ENCODE results near the gene TRAPPC6A. TPM values are rescaled to one million over a fixed set of nuclear protein-coding genes. Genes with fewer than 3 reads are reported as not detected.

Gene TRAPPC6A
- total and polyA plus RNA-seq, 2 donors (not counting 1 experiment from before 2014, with no cell fraction given) = 9.3 to 15.9 TPM

- H3K9ac ChIP-seq (ENCODE audit: insufficient read depth, low read length) = no peak overlapping the region
- no peak for DNase-seq (ENCODE audit: low read depth in 2 of 2)
- H3K36me3 ChIP-seq (ENCODE audit: control insufficient read depth, insufficient read depth, low read length) = no peaks in the 10 kb centered on the region
- TF ChIP-seq, protein P1, sequence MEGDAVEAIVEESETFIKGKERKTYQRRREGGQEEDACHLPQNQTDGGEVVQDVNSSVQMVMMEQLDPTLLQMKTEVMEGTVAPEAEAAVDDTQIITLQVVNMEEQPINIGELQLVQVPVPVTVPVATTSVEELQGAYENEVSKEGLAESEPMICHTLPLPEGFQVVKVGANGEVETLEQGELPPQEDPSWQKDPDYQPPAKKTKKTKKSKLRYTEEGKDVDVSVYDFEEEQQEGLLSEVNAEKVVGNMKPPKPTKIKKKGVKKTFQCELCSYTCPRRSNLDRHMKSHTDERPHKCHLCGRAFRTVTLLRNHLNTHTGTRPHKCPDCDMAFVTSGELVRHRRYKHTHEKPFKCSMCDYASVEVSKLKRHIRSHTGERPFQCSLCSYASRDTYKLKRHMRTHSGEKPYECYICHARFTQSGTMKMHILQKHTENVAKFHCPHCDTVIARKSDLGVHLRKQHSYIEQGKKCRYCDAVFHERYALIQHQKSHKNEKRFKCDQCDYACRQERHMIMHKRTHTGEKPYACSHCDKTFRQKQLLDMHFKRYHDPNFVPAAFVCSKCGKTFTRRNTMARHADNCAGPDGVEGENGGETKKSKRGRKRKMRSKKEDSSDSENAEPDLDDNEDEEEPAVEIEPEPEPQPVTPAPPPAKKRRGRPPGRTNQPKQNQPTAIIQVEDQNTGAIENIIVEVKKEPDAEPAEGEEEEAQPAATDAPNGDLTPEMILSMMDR (conservative IDR thresholded peaks at IDR 0.05 in 1 of 2, IDR thresholded peaks at IDR 0.05 in 1 of 2; ENCODE audit: low read depth in 1 of 2, low read length in 2 of 2) = no peak
- TF ChIP-seq EZH2 (IDR thresholded peaks at IDR 0.05; ENCODE audit: low read length, missing control alignments) = no peak
- H3K27ac ChIP-seq (ENCODE audit: insufficient read depth, low read length) = no peak overlapping the region
- no peaks in the 10 kb centered on the region for H3K4me1 ChIP-seq (ENCODE audit: control insufficient read depth, extremely low read depth, insufficient read depth, low read length)
- no peaks in the 10 kb centered on the region for H4K20me1 ChIP-seq (ENCODE audit: control insufficient read depth, extremely low read depth, insufficient read depth, low read length)
- H3K79me2 ChIP-seq (ENCODE audit: control insufficient read depth, insufficient read depth, low read length) = no peaks in the 10 kb centered on the region
- no peak overlapping the region for H2AFZ ChIP-seq (ENCODE audit: low read length)
- H3K4me2 ChIP-seq (ENCODE audit: extremely low read depth, insufficient read depth, low read length) = no peak overlapping the region
- H3K4me3 ChIP-seq (replicated peaks in 1 of 4; ENCODE audit: control extremely low read depth in 1 of 4, insufficient read depth in 1 of 4, low read depth in 3 of 4, low read length in 4 of 4) = no peak overlapping the region
- H3K27me3 ChIP-seq (ENCODE audit: control insufficient read depth, insufficient read depth, low read length) = no peaks in the 10 kb centered on the region
- H3K9me3 ChIP-seq (ENCODE audit: control insufficient read depth, insufficient read depth, low read depth, low read length) = no peaks in the 10 kb centered on the region
Observed at GRCh38 chr19:45189971-45190370, 11.9 kb upstream of the TRAPPC6A start.

- H3K4me3 ChIP-seq (replicated peaks in 1 of 4; ENCODE audit: control extremely low read depth in 1 of 4, insufficient read depth in 1 of 4, low read depth in 3 of 4, low read length in 4 of 4) = no peak overlapping the region
- TF ChIP-seq, protein P1 (conservative IDR thresholded peaks at IDR 0.05 in 1 of 2, IDR thresholded peaks at IDR 0.05 in 1 of 2; ENCODE audit: low read depth in 1 of 2, low read length in 2 of 2) = peak; percentile 22 to 44
- no peak for TF ChIP-seq EZH2 (IDR thresholded peaks at IDR 0.05; ENCODE audit: low read length, missing control alignments)
- no peak overlapping the region for H3K9ac ChIP-seq (ENCODE audit: insufficient read depth, low read length)
- no peak overlapping the region for H3K4me2 ChIP-seq (ENCODE audit: extremely low read depth, insufficient read depth, low read length)
- H3K4me1 ChIP-seq (ENCODE audit: control insufficient read depth, extremely low read depth, insufficient read depth, low read length) = no peaks in the 10 kb centered on the region
- no peak overlapping the region for H2AFZ ChIP-seq (ENCODE audit: low read length)
- no peak overlapping the region for H3K27ac ChIP-seq (ENCODE audit: insufficient read depth, low read length)
- H3K9me3 ChIP-seq (ENCODE audit: control insufficient read depth, insufficient read depth, low read depth, low read length) = no peaks in the 10 kb centered on the region
- no peak for DNase-seq (ENCODE audit: low read depth in 2 of 2)
- no peaks in the 10 kb centered on the region for H3K36me3 ChIP-seq (ENCODE audit: control insufficient read depth, insufficient read depth, low read length)
- no peaks in the 10 kb centered on the region for H3K27me3 ChIP-seq (ENCODE audit: control insufficient read depth, insufficient read depth, low read length)
- H4K20me1 ChIP-seq (ENCODE audit: control insufficient read depth, extremely low read depth, insufficient read depth, low read length) = no peaks in the 10 kb centered on the region
- H3K79me2 ChIP-seq (ENCODE audit: control insufficient read depth, insufficient read depth, low read length) = no peaks in the 10 kb centered on the region
Observed at GRCh38 chr19:45187421-45188100, 9.5 kb upstream of the TRAPPC6A start.

DNA sequence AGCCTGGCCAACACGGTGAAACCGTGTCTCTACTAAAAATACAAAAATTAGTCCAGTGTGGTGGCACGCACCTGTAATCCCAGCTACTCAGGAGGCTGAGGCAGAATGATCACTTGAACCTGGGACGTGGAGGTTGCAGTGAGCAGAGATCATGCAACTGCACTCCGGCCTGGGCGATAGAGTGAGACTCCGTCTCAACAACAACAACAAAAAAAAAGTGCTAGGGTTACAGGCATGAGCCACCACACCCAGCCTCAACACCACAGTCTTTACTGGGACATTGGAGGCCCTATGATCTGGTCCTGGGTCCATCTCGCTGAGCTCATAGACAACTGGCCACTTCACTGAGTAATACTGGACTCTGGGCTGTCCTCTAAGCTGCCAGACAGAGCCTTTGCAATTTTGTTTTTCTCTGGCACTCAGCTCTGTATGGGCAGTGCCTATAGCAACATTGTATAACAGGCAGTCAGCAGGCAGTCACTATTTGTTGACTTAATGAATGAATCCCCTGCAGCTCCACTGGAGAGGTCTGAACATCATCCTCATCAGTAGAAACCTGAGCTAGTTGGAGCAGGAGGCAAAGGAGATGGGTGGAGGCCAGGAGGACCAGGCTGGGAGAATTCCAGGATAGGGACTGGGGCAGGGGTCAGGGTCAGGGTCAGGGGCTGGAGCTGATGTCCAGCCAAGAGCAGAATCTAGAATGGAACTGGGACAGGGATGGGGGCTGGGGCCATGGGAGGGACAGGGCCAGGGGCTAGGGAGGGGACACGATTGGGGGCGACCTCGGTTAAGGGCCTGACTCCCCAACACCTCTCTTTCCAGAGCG is 8.7 kb upstream of the TRAPPC6A start:
- no peak overlapping the region for H3K27ac ChIP-seq (ENCODE audit: insufficient read depth, low read length)
- no peak overlapping the region for H3K4me3 ChIP-seq (replicated peaks in 1 of 4; ENCODE audit: control extremely low read depth in 1 of 4, insufficient read depth in 1 of 4, low read depth in 3 of 4, low read length in 4 of 4)
- no peak overlapping the region for H2AFZ ChIP-seq (ENCODE audit: low read length)
- H3K36me3 ChIP-seq (ENCODE audit: control insufficient read depth, insufficient read depth, low read length) = no peaks in the 10 kb centered on the region
- no peak overlapping the region for H3K9ac ChIP-seq (ENCODE audit: insufficient read depth, low read length)
- H3K4me1 ChIP-seq (ENCODE audit: control insufficient read depth, extremely low read depth, insufficient read depth, low read length) = no peaks in the 10 kb centered on the region
- no peaks in the 10 kb centered on the region for H3K79me2 ChIP-seq (ENCODE audit: control insufficient read depth, insufficient read depth, low read length)
- H3K9me3 ChIP-seq (ENCODE audit: control insufficient read depth, insufficient read depth, low read depth, low read length) = no peaks in the 10 kb centered on the region
- no peak overlapping the region for H3K4me2 ChIP-seq (ENCODE audit: extremely low read depth, insufficient read depth, low read length)
- H4K20me1 ChIP-seq (ENCODE audit: control insufficient read depth, extremely low read depth, insufficient read depth, low read length) = no peaks in the 10 kb centered on the region
- TF ChIP-seq, protein P1 (conservative IDR thresholded peaks at IDR 0.05 in 1 of 2, IDR thresholded peaks at IDR 0.05 in 1 of 2; ENCODE audit: low read depth in 1 of 2, low read length in 2 of 2) = no peak
- TF ChIP-seq EZH2 (IDR thresholded peaks at IDR 0.05; ENCODE audit: low read length, missing control alignments) = no peak
- DNase-seq (ENCODE audit: low read depth in 2 of 2) = no peak
- H3K27me3 ChIP-seq (ENCODE audit: control insufficient read depth, insufficient read depth, low read length) = no peaks in the 10 kb centered on the region

Data from fibroblast of lung (primary cell).